IPS-NIHi7 (cell line): ENCODE results near the gene CABP5.

Source experiments
- DNase-seq: peaks from one replicate; pipeline ENCODE4 v3.0.0; 2012; ENCODE audit warnings: mixed read lengths; ENCODE audit errors: extremely low spot score

Gene CABP5

GRCh38 chr19:48030073-48030472 is 13.8 kb downstream of the CABP5 start:
- DNase-seq: no peak

GRCh38 chr19:48029431-48029830 is 14.4 kb downstream of the CABP5 start:
- no peak for DNase-seq

- DNase-seq: no peak
Observed at GRCh38 chr19:48025480-48025879, 18.4 kb downstream of the CABP5 start.

GRCh38 chr19:48023518-48023917 is 20.4 kb downstream of the CABP5 start:
- DNase-seq: no peak

GRCh38 chr19:48023011-48023410 is 20.9 kb downstream of the CABP5 start:
- DNase-seq: no peak

- DNase-seq: no peak
Observed at GRCh38 chr19:48020686-48021085, 23.2 kb downstream of the CABP5 start.

- no peak for DNase-seq
Observed at GRCh38 chr19:48010932-48011758, 32.7 kb downstream of the CABP5 start.

GRCh38 chr19:48006762-48007161 is 37.1 kb downstream of the CABP5 start:
- peak; percentile 56 for DNase-seq

- DNase-seq: no peak
Observed at GRCh38 chr19:48004236-48004635, 39.6 kb downstream of the CABP5 start.

GRCh38 chr19:48000846-48001245 is 43.0 kb downstream of the CABP5 start:
- no peak for DNase-seq

GRCh38 chr19:47998800-47999199 is 45.1 kb downstream of the CABP5 start:
- DNase-seq: no peak

- no peak for DNase-seq
Observed at GRCh38 chr19:47996230-47996727, 47.6 kb downstream of the CABP5 start.

- no peak for DNase-seq
Observed at GRCh38 chr19:47994209-47994802, 49.6 kb downstream of the CABP5 start, which contains the start of gene ELSPBP1. Gene ELSPBP1, plus strand, starts transcription at chr19:47994632. Its CDS starts 14,036 bp downstream, at chr19:48008668.

- DNase-seq: peak; percentile 15
Observed at GRCh38 chr19:47992070-47992469, 51.8 kb downstream of the CABP5 start, which contains the start of gene BSPH1. Gene BSPH1, minus strand, starts transcription at chr19:47992170. Its CDS starts 89 bp downstream, at chr19:47992081.

- no peak for DNase-seq
Observed at GRCh38 chr19:47991191-47991808, 52.6 kb downstream of the CABP5 start.
